ENCODE data around the gene TOLLIP.

DNA sequence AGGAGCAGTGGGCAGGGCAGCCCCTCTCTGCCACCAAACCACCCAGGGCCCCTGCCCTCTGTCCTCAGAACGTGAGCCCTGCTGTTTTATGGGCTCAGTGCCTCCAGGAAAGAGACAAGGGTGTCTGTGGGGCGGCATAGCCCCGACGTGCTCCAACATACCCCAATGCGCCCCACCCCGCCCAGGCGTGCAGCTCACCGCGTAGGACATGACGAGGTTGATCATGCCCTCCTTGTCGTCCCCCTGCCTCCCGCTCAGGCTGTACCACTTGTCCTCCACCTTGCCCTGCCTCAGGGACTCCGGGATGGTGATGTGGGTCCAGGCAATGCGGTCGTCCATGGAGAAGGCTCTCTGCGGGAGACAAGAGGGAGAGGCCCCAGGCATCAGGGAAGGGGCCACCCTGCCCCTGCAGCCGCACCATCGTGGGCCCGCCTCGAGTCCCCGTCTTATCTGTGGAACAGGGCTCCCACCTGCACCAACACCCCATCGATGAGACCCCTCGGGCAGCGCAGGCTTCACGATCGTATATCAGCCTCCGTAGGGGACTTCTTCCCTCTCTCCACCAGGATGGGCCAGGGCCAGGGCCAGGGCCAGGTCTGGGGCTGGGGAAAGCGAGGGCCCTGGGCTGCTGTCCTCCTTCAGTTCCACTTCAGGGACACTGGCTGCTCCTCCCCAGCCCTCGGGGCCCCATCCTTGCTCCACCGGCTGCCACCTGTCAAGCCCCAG is 20.8 kb downstream of the TOLLIP start:
- TF ChIP-seq, protein P1, sequence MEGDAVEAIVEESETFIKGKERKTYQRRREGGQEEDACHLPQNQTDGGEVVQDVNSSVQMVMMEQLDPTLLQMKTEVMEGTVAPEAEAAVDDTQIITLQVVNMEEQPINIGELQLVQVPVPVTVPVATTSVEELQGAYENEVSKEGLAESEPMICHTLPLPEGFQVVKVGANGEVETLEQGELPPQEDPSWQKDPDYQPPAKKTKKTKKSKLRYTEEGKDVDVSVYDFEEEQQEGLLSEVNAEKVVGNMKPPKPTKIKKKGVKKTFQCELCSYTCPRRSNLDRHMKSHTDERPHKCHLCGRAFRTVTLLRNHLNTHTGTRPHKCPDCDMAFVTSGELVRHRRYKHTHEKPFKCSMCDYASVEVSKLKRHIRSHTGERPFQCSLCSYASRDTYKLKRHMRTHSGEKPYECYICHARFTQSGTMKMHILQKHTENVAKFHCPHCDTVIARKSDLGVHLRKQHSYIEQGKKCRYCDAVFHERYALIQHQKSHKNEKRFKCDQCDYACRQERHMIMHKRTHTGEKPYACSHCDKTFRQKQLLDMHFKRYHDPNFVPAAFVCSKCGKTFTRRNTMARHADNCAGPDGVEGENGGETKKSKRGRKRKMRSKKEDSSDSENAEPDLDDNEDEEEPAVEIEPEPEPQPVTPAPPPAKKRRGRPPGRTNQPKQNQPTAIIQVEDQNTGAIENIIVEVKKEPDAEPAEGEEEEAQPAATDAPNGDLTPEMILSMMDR (IDR thresholded peaks at IDR 0.05 in 4 of 5, conservative IDR thresholded peaks at IDR 0.05 in 1 of 5), result no peak
- no peak for TF ChIP-seq POLR2A (IDR thresholded peaks at IDR 0.05)
